Duodenal mucosa (tissue), 2 donors: ENCODE data around the gene WDR82.
"Not testable (repeated sequence)": the region's sequence is repeated elsewhere in the genome, so short reads cannot be mapped to it uniquely, and the experiment has no call there.

ENCODE experiments used
- H3K27ac ChIP-seq: one replicate; pipeline ENCODE4 v1.7.0; 2013; ENCODE audit warnings: low read depth, low read length
- H3K27me3 ChIP-seq, 2 donors: one replicate each; pipeline ENCODE4 v1.7.0; 2013; ENCODE audit warnings: low read length in 2 of 2, control low read depth in 1 of 2; ENCODE audit not compliant: insufficient read depth in 2 of 2, control insufficient read depth in 1 of 2
- H3K36me3 ChIP-seq, 2 donors: one replicate each; pipeline ENCODE4 v1.7.0; 2013; ENCODE audit warnings: low read length in 2 of 2, control low read depth in 1 of 2; ENCODE audit not compliant: insufficient read depth in 2 of 2, control insufficient read depth in 1 of 2
- H3K4me1 ChIP-seq, 2 donors: one replicate each; pipeline ENCODE4 v1.7.0; 2013; ENCODE audit warnings: low read length in 2 of 2, control low read depth in 1 of 2; ENCODE audit not compliant: insufficient read depth in 2 of 2, control insufficient read depth in 1 of 2
- H3K4me3 ChIP-seq, 2 donors: one replicate each; pipeline ENCODE4 v1.7.0; 2013; ENCODE audit warnings: low read length in 2 of 2, low read depth in 1 of 2
- H3K9ac ChIP-seq, 2 donors: one replicate each; pipeline ENCODE4 v1.7.0; 2013; ENCODE audit warnings: low read length in 2 of 2, low read depth in 1 of 2
- H3K9me3 ChIP-seq, 2 donors: one replicate each; pipeline ENCODE4 v1.7.0; 2013; ENCODE audit warnings: low read length in 2 of 2, control low read depth in 1 of 2; ENCODE audit not compliant: control insufficient read depth in 1 of 2

The WDR82 gene

DNA sequence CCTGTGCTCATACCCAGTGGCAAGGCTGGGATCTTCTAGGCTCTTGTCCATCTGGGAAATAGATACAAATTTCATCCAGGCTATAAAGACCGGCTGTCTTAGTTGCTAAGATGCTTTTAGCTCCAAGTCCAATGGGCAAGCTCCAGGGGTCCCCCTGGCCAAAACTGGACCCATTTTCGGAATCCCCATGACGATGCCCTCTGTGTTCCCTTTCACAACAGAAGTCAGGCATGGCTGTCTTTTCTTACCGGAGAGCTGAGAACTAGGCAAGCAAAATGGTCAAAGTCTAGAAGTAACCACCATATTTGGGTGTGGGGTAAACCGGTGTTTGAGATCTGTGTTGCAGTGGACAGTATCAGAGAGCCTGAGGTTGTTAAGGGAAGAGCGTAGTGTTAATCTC is 10.2 kb upstream of the WDR82 start:
- peak overlapping the region; percentile 100 for H3K27ac ChIP-seq
- H3K4me3 ChIP-seq, result peak overlapping the region; percentile 92 to 97
- peaks cover 27 to 59% of the 10 kb centered on the region in 2 donors for H3K4me1 ChIP-seq
- no peaks in the 10 kb centered on the region for H3K9me3 ChIP-seq
- H3K36me3 ChIP-seq, result peaks cover 19 to 28% of the 10 kb centered on the region in 2 donors
- H3K27me3 ChIP-seq, result no peaks in the 10 kb centered on the region
- peak overlapping the region; percentile 99 for H3K9ac ChIP-seq

DNA sequence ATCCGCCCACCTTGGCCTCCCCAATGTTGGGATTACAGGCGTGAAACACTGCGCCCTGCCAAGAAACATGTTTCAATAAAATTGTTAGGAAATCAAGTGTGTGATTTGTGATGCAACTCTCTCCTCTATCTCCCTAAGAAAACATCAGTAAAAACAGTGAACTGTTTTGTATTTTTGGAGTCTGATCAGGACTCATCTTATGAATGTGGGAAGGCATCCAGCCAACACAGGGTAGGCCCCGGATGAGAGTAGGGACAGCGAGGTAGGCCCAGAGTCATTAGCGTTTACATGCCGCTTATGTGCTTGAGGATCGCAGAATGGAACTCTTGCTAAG is 8.3 kb upstream of the WDR82 start:
- Histone ChIP-seq H3K9ac (peak overlapping the region; percentile 99), H3K9me3 (no peaks in the 10 kb centered on the region), H3K27me3 (no peaks in the 10 kb centered on the region), H3K27ac (peak overlapping the region; percentile 100), H3K36me3 (peaks cover 8 to 9% of the 10 kb centered on the region in 2 donors), H3K4me3 (peak overlapping the region; percentile 92 to 97), H3K4me1 (peaks cover 32 to 47% of the 10 kb centered on the region in 2 donors)

DNA sequence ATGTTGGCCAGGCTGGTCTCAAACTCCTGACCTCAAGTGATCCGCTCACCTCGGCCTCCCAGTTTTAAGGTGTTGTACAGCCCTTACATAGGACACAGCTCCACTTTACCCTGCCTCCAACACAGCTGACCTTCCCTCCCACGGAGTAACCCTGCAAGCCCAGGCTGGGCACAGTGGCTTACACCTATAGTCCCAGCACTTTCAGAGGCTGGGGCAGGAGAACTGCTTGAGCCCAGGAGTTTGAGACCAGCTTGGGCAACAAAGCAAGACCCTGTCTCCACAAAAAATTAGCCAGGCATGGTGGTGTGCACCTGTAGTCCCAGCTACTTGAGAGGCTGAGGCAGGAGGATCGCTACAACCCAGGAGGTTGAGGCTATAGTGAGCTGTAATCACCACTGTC is 5.6 kb upstream of the WDR82 start:
- peaks cover 35 to 36% of the 10 kb centered on the region in 2 donors for H3K4me1 ChIP-seq
- H3K27ac ChIP-seq, H3K36me3 ChIP-seq: not testable (repeated sequence)

DNA sequence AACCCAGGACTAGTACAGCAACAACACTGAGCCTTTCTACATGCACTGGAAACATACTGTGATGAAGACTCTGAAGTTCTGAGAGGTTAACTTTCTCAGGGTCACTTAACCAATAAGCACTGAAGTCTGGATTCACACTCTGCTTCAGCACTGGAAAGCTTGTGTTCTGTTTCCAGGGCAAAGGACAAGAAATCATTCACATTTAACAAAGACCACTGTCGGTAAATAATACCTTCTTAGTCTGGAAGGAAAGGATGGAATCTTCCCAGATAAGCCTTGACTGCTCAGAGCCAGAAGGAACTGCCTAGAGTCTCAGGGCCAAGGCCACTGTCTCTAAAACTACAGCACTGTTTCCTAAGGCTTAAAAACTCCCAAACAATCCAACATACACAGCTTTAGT is 4.9 kb upstream of the WDR82 start:
- H3K9ac ChIP-seq, result peak overlapping the region in 1 of 2 donors; percentile 10
- no peak overlapping the region for H3K4me3 ChIP-seq
- no peaks in the 10 kb centered on the region for H3K9me3 ChIP-seq
- peaks cover 27 to 29% of the 10 kb centered on the region in 2 donors for H3K4me1 ChIP-seq
- no peaks in the 10 kb centered on the region for H3K27me3 ChIP-seq
- peaks cover 0 to 6% of the 10 kb centered on the region in 2 donors for H3K36me3 ChIP-seq
- H3K27ac ChIP-seq, result peak overlapping the region; percentile 50

More for the DNA sequence above, 5.6 kb upstream of the WDR82 start:
- H3K9ac ChIP-seq, H3K4me3 ChIP-seq, H3K27me3 ChIP-seq, H3K9me3 ChIP-seq: not testable (repeated sequence)

DNA sequence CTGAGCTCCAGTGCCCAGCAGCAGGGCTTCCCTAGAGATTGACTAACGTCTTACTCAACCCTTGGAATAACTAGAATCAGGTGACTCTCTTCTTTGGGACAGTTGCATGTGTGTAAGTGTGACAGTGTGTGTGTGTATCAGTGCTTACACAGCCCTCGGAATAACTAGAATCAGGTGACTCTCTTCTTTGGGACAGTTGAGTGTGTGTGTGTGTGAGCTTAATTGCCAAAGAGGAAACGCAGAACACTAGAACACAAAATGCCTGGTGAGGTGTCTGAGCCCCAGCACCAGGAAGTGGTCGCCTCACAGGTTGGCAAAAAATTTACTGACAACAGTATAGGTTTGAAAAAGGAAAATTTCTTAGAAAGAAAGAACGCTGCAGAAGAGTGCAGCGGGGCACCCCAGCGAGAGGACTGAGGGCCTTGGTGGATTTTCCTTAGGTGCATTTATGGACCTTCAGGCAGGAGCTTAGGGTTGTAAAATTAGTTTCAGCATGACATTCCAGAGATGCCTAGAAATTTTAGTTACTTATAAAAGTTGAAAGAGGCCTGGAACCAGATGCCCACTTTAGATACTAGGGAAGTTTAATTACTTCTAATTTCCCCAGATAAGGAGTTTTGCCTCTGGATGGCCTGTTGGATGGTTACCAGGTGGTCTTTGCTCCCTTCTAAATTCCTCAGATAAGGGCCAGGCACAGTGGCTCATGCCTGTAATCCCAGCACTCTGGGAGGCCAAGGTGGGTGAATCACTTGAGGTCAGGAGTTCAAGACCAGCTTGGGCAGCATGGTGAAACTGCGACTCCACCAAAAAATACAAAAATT is 3.7 kb upstream of the WDR82 start:
- no peak overlapping the region for H3K27ac ChIP-seq
- H3K4me3 ChIP-seq, result no peak overlapping the region
- peaks cover 26 to 30% of the 10 kb centered on the region in 2 donors for H3K4me1 ChIP-seq
- H3K9me3 ChIP-seq, result no peaks in the 10 kb centered on the region
- H3K27me3 ChIP-seq, result no peaks in the 10 kb centered on the region
- H3K9ac ChIP-seq, result peak overlapping the region in 1 of 2 donors; percentile 29
- peaks cover 0 to 6% of the 10 kb centered on the region in 2 donors for H3K36me3 ChIP-seq

DNA sequence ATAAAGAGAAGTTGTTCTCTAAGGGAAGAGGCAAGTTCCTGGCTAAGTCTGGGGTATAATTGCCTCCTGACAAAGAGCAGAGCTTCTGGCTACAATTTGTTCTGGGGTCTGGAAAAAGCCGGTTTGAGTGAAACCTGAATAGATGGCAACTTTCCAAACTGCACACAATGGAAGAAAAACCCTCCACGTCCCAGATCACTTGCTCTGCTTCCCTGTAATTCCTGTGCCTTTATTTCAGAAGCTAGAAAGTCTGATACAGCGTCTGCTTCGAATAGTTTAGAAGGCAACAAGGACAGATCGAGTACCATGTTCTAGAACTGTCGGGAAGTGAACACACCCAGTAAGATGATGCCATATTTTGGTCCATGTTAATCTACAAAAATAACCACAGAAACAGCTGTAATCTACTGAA is 1.6 kb upstream of the WDR82 start:
- Histone ChIP-seq H3K9me3 (no peaks in the 10 kb centered on the region), H3K27ac (peak overlapping the region; percentile 53), H3K36me3 (peaks cover 0 to 6% of the 10 kb centered on the region in 2 donors), H3K9ac (peak overlapping the region in 1 of 2 donors; percentile 21), H3K4me1 (peaks cover 35 to 44% of the 10 kb centered on the region in 2 donors), H3K4me3 (peak overlapping the region in 1 of 2 donors; percentile 4), H3K27me3 (no peaks in the 10 kb centered on the region)

DNA sequence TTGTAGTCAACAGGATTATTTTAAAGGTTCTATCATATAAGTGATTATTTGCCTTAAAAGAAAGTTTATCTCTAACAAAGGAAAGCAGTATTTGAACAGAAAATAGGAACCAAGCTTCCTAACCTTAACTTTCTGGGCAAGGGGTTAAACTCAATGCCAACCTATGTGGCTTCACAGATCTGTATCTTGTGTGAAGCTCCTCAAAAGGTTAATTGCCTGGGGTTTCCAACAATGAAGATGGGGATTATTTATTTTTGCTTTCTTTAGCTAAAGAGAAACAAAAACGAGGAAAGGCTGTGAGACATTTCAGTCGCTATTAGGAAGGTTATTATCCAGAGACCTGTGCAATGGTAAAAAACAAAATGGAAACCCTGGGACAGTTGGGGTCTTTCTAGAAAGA is 1.1 kb upstream of the WDR82 start:
- Histone ChIP-seq H3K27me3 (no peaks in the 10 kb centered on the region), H3K36me3 (peaks cover 1 to 6% of the 10 kb centered on the region in 2 donors), H3K9ac (peak overlapping the region; percentile 68 to 91), H3K4me1 (peaks cover 35 to 42% of the 10 kb centered on the region in 2 donors), H3K9me3 (no peaks in the 10 kb centered on the region), H3K27ac (peak overlapping the region; percentile 53), H3K4me3 (peak overlapping the region in 1 of 2 donors; percentile 95)

DNA sequence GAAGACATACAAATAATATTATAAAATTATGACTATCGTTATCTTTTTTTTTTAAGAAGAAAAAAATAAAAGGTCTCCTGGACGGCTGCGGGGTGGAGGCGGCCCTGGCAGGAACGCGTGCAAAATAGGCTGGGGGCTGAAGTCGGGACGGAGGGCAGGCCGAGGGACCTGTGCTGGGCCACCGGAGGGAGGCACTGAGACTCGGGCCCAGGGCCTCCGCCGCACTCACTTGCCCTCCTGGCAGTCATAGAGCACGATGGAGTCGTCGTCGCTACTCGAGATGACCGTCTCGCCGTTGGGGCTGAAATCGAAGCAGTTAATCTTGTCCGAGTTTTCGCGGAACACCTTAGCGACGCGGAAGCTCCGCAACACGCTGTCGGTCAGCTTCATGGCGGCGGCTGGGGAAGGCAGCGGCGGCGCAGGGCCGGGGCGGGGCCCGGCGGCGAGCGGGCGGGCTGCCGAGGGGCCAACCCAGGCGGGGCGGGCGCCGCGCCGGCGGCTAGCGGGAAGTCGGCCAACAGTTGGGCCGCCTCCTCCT is 408 bp downstream of the WDR82 start:
- Histone ChIP-seq H3K36me3 (peaks cover under 1 to 12% of the 10 kb centered on the region in 2 donors), H3K27me3 (no peaks in the 10 kb centered on the region), H3K9me3 (no peaks in the 10 kb centered on the region), H3K4me1 (peaks cover 37 to 45% of the 10 kb centered on the region in 2 donors), H3K27ac (peak overlapping the region; percentile 98), H3K9ac (peak overlapping the region; percentile 91 to 98), H3K4me3 (peak overlapping the region; percentile 74 to 95)

DNA sequence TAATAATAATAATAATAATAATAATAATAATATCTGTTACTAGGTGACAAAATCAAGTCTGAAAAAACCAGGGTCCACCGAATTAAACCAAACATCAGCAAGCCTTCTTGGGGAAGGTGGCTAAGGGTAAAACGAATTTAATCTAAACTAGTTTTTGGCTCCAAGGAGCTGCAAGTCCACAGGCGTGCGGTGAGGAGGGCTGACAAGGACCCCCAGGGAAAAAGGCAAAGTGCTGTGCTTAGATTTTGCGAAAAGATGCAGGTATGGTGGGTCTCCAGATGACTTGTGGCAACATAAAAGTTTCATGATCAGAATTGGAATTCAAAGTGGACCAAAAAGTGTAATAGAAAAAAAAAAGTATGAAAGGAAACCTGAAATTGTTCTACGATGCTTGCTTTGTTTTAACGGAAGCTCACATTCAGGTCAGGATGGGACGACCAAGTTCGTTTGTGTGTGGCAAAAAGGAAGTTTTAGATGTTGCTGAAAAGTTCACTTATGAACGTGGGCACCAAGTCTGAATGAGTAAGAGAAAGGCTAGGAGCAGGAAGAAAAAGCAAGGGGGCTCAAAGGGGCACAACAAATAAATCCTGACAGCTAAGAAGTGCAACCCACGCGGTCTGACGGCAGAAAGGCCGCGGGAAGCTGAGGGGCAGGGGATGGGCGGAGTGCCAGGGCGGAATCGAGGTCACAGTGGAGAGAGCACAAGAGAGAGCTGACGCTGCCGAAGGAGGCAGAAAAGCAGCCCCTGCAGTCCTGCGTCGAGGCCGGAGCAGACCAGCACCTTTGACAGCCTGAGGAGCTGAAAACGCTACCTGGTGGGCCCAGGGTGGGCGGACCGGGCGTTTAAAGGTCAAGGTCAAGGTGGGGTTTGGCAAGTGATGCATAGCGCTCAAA is 1.1 kb downstream of the WDR82 start:
- peak overlapping the region; percentile 98 for H3K27ac ChIP-seq
- no peaks in the 10 kb centered on the region for H3K27me3 ChIP-seq
- peak overlapping the region; percentile 91 to 98 for H3K9ac ChIP-seq
- H3K36me3 ChIP-seq, result peaks cover 6 to 18% of the 10 kb centered on the region in 2 donors
- H3K9me3 ChIP-seq, result no peaks in the 10 kb centered on the region
- peaks cover 41 to 48% of the 10 kb centered on the region in 2 donors for H3K4me1 ChIP-seq
- H3K4me3 ChIP-seq, result peak overlapping the region; percentile 74 to 95
